Heart left ventricle (tissue), 16 donors: ENCODE measurements around the gene RBP4. TPM values are rescaled to one million over a fixed set of nuclear protein-coding genes. Genes with fewer than 3 reads are reported as not detected.

Source experiments
- ATAC-seq, 4 donors: fragments of 200-7000 bp; cut with Tn5 transposase; one replicate each; pipeline ENCODE4 v1.9.1; 2020 to 2022; ENCODE audit warnings: moderate library complexity in 4 of 4, mild to moderate bottlenecking in 3 of 4, moderate number of reproducible peaks in 1 of 4
- DNase-seq, 5 donors: peaks; one replicate each; pipeline ENCODE4 v3.0.0-alpha.2; 2020
- H3K27ac ChIP-seq, 12 donors: fragments of 200-600 bp; sonication (generic) in 4 of 12; one replicate each; pipeline versions ENCODE4 v1.5.0 to v1.8.0; 2016 to 2022; ENCODE audit warnings: mild to moderate bottlenecking in 2 of 12
- H3K27me3 ChIP-seq, 9 donors: fragments of 200-600 bp; sonication (generic) in 2 of 9; one replicate each; pipeline versions ENCODE4 v1.5.1 to v1.8.0; 2016 to 2022; ENCODE audit warnings: mild to moderate bottlenecking in 3 of 9
- H3K36me3 ChIP-seq, 9 donors: fragments of 200-600 bp; sonication (generic) in 2 of 9; one replicate each; pipeline versions ENCODE4 v1.5.0 to v1.8.0; 2018 to 2022; ENCODE audit warnings: mild to moderate bottlenecking in 2 of 9
- H3K4me1 ChIP-seq, 12 donors: fragments of 200-600 bp; sonication (generic) in 4 of 12; one replicate each; pipeline versions ENCODE4 v1.5.0 to v1.8.0; 2016 to 2022; ENCODE audit warnings: mild to moderate bottlenecking in 3 of 12
- H3K4me3 ChIP-seq, 12 donors: fragments of 200-600 bp; sonication (generic) in 4 of 12; one replicate each; pipeline versions ENCODE4 v1.5.0 to v1.8.0; 2017 to 2022; ENCODE audit warnings: mild to moderate bottlenecking in 9 of 12, moderate library complexity in 4 of 12
- H3K9me3 ChIP-seq, 12 donors: fragments of 200-600 bp; sonication (generic) in 4 of 12; one replicate each; pipeline versions ENCODE4 v1.5.0 to v1.8.0; 2016 to 2022; ENCODE audit warnings: mild to moderate bottlenecking in 1 of 12
- POLR2A ChIP-seq, 2 donors: fragments of 450-650 bp; IDR thresholded peaks; one replicate each; pipeline ENCODE4 v1.6.1; 2017; ENCODE audit warnings: antibody characterized with exemption in 2 of 2, mild to moderate bottlenecking in 2 of 2, moderate library complexity in 2 of 2
- WGBS, 4 donors: extraction: QIAGEN DNeasy Blood & Tissue Kit in 2 of 4; methylation state at CpG; one replicate each; pipeline versions ENCODE4 v1.1.5 to v1.1.7; 2013 to 2018; 5-methylcytosine and 5-hydroxymethylcytosine counted together
- intact Hi-C, 10 donors: fragments of 100-400 bp; cut with DNase I; formaldehyde crosslinking; loops; one replicate each; pipeline versions ENCODE4 v1.11.1 to v1.14.2; 2022
- polyA plus RNA-seq, 2 donors: library from polyadenylated mRNA; stranded (reverse); fragments of 200-250 nt; gene quantifications; one replicate each; pipeline ENCODE4 v1.2.3, GENCODE V29; 2013
- total RNA-seq, 9 donors: library from RNA; depleted of rRNA in 2 of 9; stranded (reverse); fragments of >200 nt in 2 of 9; fragmentation: NEBNext Ultra II Directional in 3 of 9; extraction: Animal tissue kit (Norgen Biotek cat#: 25700) in 3 of 9; gene quantifications; one replicate each; pipeline versions ENCODE4 v1.1.0 to v1.2.4, GENCODE V29; 2016 to 2023
- TF ChIP-seq, protein P1 (sequence below), 12 donors: fragments of 200-600 bp; sonication (generic) in 4 of 12; IDR thresholded peaks; one replicate each; pipeline versions ENCODE4 v1.5.0 to v1.8.0; 2018 to 2022; ENCODE audit warnings: antibody characterized with exemption in 12 of 12, mild to moderate bottlenecking in 5 of 12
- donor health status: ischemic (EF 13 %, LVEDD 7.1; RV severe dilation, severe dysfunction).
- donor health status: healthy with polysubstance abuse.
- donor health status: DM: no; HTN: yes; CAD: no.
- donor health status: DM: no; HTN: no; CAD: no.
- donor health status: ischemic (EF 25% LVEDD 6.9; RV normal size, moderate dysfunction).
- donor health status: ischemic (EF 25% LVEDD 5.7; RV mildly dilated, moderate dysfunction).
- donor health status: healthy.
- donor health status: DM: yes; HTN: yes; CAD: no.
- donor health status: ischemic (EF 35%, LVEDD 5.7; RV mildly dilated, moderate dysfunction).
- donor health status: nonischemic (EF 11% LVEDD 7.7; RV severe dilation, severe dysfunction).
- donor health status: DM: yes; HTN: yes; CAD: no.
- donor health status: PGD.
- donor health status: ischemic (EF 29% LVEDD 5.4; RV normal size, mild dysfunction).
- donor health status: nonischemic (EF 23%, LVEDD 6.1; RV moderate dilation, normal function).

Gene RBP4
- total and polyA plus RNA-seq, 11 donors: 0.35 to 63.4 (median 3.2) TPM; not detected in 1

DNA sequence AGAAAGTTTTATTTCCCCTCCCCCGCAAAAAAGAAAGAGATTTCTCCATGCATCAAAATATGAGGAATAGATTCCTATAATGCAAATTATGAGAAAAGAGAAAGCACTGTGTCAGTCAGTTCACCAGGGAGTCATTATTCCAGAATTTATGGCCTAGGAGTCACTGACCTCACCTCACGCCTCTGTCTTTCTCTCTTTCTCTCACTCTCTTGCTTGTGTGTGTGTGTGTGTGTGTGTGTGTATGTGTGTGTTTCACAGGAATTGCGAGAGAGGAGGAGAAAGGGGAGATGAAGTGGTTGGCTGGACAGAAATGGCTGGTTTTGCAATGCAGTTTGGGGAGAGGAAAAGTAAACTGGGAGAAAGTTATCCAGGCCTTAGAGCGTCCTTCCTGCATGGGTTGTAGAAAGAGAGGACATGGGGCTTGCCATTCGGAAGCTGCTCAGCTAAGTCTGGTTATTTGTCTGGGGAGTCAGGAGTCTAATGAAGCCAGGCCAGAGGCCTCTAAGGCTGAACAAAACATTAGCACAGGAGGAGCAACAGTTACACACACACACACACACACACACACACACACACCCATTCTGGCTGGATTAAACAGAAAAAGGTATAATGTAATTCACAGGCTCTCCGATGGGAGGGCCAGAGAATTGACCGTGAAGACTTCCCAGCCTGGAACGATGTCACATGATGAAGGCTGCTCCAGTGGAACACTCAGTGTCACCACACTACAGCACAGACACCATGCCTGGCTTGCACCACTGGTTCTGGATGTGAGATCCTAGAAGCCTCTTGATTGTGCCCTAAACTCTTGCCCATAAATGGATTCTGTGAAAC, 47.3 kb downstream of the RBP4 start:
- DNase-seq (no peak), ATAC-seq (no peak)
- no peak for TF ChIP-seq POLR2A (IDR thresholded peaks at IDR 0.05)
- TF ChIP-seq, protein P1, sequence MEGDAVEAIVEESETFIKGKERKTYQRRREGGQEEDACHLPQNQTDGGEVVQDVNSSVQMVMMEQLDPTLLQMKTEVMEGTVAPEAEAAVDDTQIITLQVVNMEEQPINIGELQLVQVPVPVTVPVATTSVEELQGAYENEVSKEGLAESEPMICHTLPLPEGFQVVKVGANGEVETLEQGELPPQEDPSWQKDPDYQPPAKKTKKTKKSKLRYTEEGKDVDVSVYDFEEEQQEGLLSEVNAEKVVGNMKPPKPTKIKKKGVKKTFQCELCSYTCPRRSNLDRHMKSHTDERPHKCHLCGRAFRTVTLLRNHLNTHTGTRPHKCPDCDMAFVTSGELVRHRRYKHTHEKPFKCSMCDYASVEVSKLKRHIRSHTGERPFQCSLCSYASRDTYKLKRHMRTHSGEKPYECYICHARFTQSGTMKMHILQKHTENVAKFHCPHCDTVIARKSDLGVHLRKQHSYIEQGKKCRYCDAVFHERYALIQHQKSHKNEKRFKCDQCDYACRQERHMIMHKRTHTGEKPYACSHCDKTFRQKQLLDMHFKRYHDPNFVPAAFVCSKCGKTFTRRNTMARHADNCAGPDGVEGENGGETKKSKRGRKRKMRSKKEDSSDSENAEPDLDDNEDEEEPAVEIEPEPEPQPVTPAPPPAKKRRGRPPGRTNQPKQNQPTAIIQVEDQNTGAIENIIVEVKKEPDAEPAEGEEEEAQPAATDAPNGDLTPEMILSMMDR (IDR thresholded peaks at IDR 0.05): no peak
- 70 to 89% (median 82%) methylated on average over 8 of the region's 8 CpGs for WGBS, 4 donors
- peaks cover 0 to 21% (median 0%) of the 10 kb centered on the region in 12 donors for H3K4me1 ChIP-seq
- H3K9me3 ChIP-seq: no peaks in the 10 kb centered on the region
- no peak overlapping the region for H3K27ac ChIP-seq
- H3K27me3 ChIP-seq: no peaks in the 10 kb centered on the region
- H3K4me3 ChIP-seq: no peak overlapping the region
- no peaks in the 10 kb centered on the region for H3K36me3 ChIP-seq
- intact Hi-C loops: loop anchor here in 7 of 10 donors (2.0 to 10.0 kb wide), 6 partner anchors 121 to 264 kb away; no protein-coding TSS in a partner anchor

DNA sequence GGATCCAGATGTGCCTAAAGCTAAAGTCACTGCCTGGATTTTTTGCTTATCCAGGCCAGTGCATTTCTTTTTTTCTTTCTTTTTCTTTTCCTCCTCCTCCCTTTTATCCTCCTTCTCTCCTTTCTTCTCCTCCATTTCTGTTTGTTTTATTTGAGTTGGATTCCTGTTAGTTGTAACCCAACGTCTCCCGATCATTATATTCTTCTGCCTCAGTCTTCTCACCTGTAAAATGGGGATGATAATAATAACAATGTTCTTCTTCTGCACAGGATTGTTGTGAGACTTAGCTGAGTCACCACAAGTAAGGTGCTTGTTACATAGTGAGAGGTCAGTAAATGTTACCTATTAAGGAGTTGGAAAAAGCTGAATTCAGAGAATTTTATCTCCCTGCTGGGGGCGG, 48.3 kb downstream of the RBP4 start:
- Histone ChIP-seq H3K27ac (no peak overlapping the region), H3K9me3 (no peaks in the 10 kb centered on the region), H3K4me3 (no peak overlapping the region), H3K4me1 (peaks cover 0 to 21% (median 0%) of the 10 kb centered on the region in 12 donors), H3K27me3 (no peaks in the 10 kb centered on the region), H3K36me3 (no peaks in the 10 kb centered on the region)
- ATAC-seq: no peak
- WGBS, 4 donors: 88 to 93% (median 91%) methylated on average over 3 of the region's 3 CpGs
- no peak for DNase-seq
- no peak for TF ChIP-seq POLR2A (IDR thresholded peaks at IDR 0.05)
- TF ChIP-seq, protein P1 (IDR thresholded peaks at IDR 0.05): no peak
- intact Hi-C loops: loop anchor here in 6 of 10 donors (5.0 to 10.0 kb wide), 5 partner anchors 122 to 265 kb away; no protein-coding TSS in a partner anchor

DNA sequence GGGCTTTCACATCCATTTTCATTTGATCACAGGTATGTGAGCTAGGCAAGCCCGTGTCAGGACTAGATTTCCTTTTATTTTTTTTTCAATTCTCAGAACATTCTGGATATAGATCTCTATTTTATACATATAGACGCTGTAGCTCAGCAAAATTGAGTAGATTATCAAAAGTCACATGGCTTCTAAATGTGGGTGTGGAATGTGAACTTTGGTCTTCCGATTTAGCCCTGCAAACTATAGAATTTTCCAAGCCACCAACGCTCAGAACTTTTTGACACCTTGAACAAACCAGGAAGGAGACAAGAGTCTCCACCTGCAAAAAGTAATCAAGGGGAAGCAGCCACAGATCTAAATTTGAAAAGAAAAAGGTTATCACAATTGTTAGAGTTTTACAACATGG, 50.4 kb downstream of the RBP4 start:
- no peak overlapping the region for H3K27ac ChIP-seq
- H3K4me3 ChIP-seq: no peak overlapping the region
- TF ChIP-seq POLR2A (IDR thresholded peaks at IDR 0.05): no peak
- TF ChIP-seq, protein P1 (IDR thresholded peaks at IDR 0.05): no peak
- DNase-seq (no peak), ATAC-seq (no peak)
- peaks cover 0 to 7% (median 0%) of the 10 kb centered on the region in 12 donors for H3K4me1 ChIP-seq
- no peaks in the 10 kb centered on the region for H3K36me3 ChIP-seq
- 83 to 91% (median 84%) methylated on average over 4 of the region's 4 CpGs for WGBS, 4 donors
- no peaks in the 10 kb centered on the region for H3K27me3 ChIP-seq
- intact Hi-C loops: loop anchor here in 6 of 10 donors (5.0 to 10.0 kb wide), 5 partner anchors 124 to 267 kb away; no protein-coding TSS in a partner anchor
- H3K9me3 ChIP-seq: no peaks in the 10 kb centered on the region

DNA sequence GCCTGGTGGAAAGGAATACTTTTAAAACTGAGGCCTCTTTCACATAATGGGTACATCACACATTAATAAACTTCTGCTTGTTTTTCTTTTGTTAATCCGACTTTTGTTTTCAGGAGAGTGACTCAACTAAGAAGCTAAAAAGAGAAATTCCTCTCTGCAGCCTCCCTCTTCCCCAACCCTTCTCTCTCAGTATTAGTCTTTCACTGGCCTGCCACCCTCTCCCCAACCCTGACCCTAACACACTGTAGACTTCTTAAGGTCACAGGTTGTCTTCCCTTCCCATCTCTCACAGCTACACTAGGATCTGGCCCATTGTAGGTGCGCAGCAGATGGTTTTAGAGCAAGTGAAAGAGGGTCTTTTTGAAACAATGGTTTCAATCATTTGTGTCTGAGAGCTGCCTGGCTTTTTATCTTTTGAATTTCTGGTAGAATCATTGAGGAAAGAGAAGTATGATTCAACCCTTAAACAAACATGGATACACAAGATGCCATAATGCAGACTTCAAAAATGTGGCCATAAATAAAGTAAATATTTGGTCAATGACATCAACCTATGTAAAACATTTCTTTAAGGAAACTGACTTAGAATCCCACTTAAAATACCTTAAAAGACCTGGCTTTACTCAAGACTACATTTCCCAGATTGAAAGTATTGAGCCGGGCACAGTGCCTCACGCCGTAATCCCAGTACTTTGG, 52.5 kb downstream of the RBP4 start:
- no peak for DNase-seq
- 72 to 94% (median 91%) methylated on average over 5 of the region's 5 CpGs for WGBS, 4 donors
- Histone ChIP-seq H3K27ac (no peak overlapping the region), H3K36me3 (no peaks in the 10 kb centered on the region), H3K4me1 (no peaks in the 10 kb centered on the region), H3K9me3 (no peaks in the 10 kb centered on the region), H3K27me3 (no peaks in the 10 kb centered on the region), H3K4me3 (no peak overlapping the region)
- ATAC-seq: no peak
- intact Hi-C loops: loop anchor here in 1 of 10 donors (10.0 kb wide), 1 partner anchor 306 kb away; no protein-coding TSS in a partner anchor
- TF ChIP-seq, protein P1 (IDR thresholded peaks at IDR 0.05): no peak
- no peak for TF ChIP-seq POLR2A (IDR thresholded peaks at IDR 0.05)
